WTC11 (cell line): ENCODE results near the gene ALK. TPM values are rescaled to one million over a fixed set of nuclear protein-coding genes. Genes with fewer than 3 reads are reported as not detected.

ENCODE experiments used
- ATAC-seq: fragments of 200-7000 bp; cut with Tn5 transposase; 2 replicates; pipeline ENCODE4 v1.10.0; 2021; ENCODE audit warnings: mild to moderate bottlenecking, moderate library complexity
- CTCF ChIA-PET: fragments of 300-600 bp; sonication (Branson Sonifier 250); formaldehyde crosslinking; loops from one replicate; lab custom pipeline; 2021; ENCODE audit warnings: antibody characterized with exemption; lab: Charles Lee
- POLR2A ChIA-PET: fragments of 350-600 bp; sonication (Branson Sonifier 250); formaldehyde crosslinking; loops from one replicate; lab custom pipeline; 2021; ENCODE audit warnings: antibody characterized with exemption; lab: Charles Lee
- DNase-seq: peaks from one replicate; pipeline ENCODE4 v3.0.0; 2021; ENCODE audit warnings: low spot score
- H3K27ac Mint-ChIP-seq: 2 replicates; pipeline ENCODE4 v1.8.0; 2021; ENCODE audit warnings: mixed read lengths
- H3K27me3 Mint-ChIP-seq: 2 replicates; pipeline ENCODE4 v1.8.0; 2021; ENCODE audit warnings: low read depth, mild to moderate bottlenecking, moderate library complexity, mixed read lengths
- H3K36me3 Mint-ChIP-seq: 2 replicates; pipeline ENCODE4 v1.8.0; 2021; ENCODE audit warnings: mixed read lengths
- H3K4me1 Mint-ChIP-seq: 2 replicates; pipeline ENCODE4 v1.8.0; 2022; ENCODE audit warnings: mixed read lengths
- H3K4me3 Mint-ChIP-seq: 2 replicates; pipeline ENCODE4 v1.8.0; 2021; ENCODE audit warnings: mild to moderate bottlenecking, moderate library complexity, mixed read lengths
- H3K9me3 Mint-ChIP-seq: 2 replicates; pipeline ENCODE4 v1.8.0; 2021; ENCODE audit warnings: mixed read lengths
- CBFB ChIP-seq: sonication (generic); formaldehyde crosslinking; IDR thresholded peaks from 2 replicates; pipeline ENCODE4 v1.8.1; 2022; ENCODE audit warnings: mild to moderate bottlenecking, low read depth, missing genetic modification reagents
- CDX4 ChIP-seq: fragments of 250-450 bp; sonication (Bioruptor Pico); IDR thresholded peaks from 2 replicates; pipeline ENCODE4 v1.9.0; 2021; ENCODE audit warnings: moderate library complexity, mild to moderate bottlenecking, inconsistent platforms, borderline replicate concordance
- ELF4 ChIP-seq: sonication (generic); formaldehyde crosslinking; IDR thresholded peaks from 2 replicates; pipeline ENCODE4 v1.8.1; 2022; ENCODE audit warnings: low read depth, mild to moderate bottlenecking, moderate library complexity, missing genetic modification reagents
- EMX1 ChIP-seq: fragments of 250-450 bp; sonication (Bioruptor Pico); IDR thresholded peaks from 2 replicates; pipeline ENCODE4 v1.8.0; 2021; ENCODE audit warnings: mild to moderate bottlenecking
- ERG ChIP-seq: fragments of 250-450 bp; sonication (Bioruptor Pico); IDR thresholded peaks from 2 replicates; pipeline ENCODE4 v1.8.0; 2021; ENCODE audit warnings: mild to moderate bottlenecking
- FOXJ3 ChIP-seq: sonication (generic); formaldehyde crosslinking; IDR thresholded peaks from 2 replicates; pipeline ENCODE4 v1.9.0; 2021; ENCODE audit warnings: missing genetic modification reagents, mild to moderate bottlenecking, borderline replicate concordance
- GTF2I ChIP-seq: fragments of 250-450 bp; sonication (Bioruptor Pico); conservative IDR thresholded peaks from 2 replicates; pipeline ENCODE4 v1.4.0; 2021; ENCODE audit warnings: mild to moderate bottlenecking
- NR1H2 ChIP-seq: sonication (generic); formaldehyde crosslinking; IDR thresholded peaks from 2 replicates; pipeline ENCODE4 v1.9.0; 2021; ENCODE audit warnings: mild to moderate bottlenecking, moderate library complexity, missing genetic modification reagents
- PRDM15 ChIP-seq: sonication (generic); formaldehyde crosslinking; IDR thresholded peaks from 2 replicates; pipeline ENCODE4 v1.8.0; 2022; ENCODE audit warnings: missing genetic modification reagents
- TEAD1 ChIP-seq: sonication (generic); formaldehyde crosslinking; IDR thresholded peaks from 2 replicates; pipeline ENCODE4 v1.8.0; 2022; ENCODE audit warnings: mild to moderate bottlenecking, missing genetic modification reagents
- TP53 ChIP-seq: sonication (generic); formaldehyde crosslinking; IDR thresholded peaks from 2 replicates; pipeline ENCODE4 v1.8.1; 2023; ENCODE audit warnings: mild to moderate bottlenecking, missing genetic modification reagents
- ZBTB43 ChIP-seq: sonication (generic); formaldehyde crosslinking; IDR thresholded peaks from 2 replicates; pipeline ENCODE4 v1.8.1; 2023; ENCODE audit warnings: mild to moderate bottlenecking, missing genetic modification reagents
- ZNF232 ChIP-seq: sonication (generic); formaldehyde crosslinking; IDR thresholded peaks from 2 replicates; pipeline ENCODE4 v1.8.0; 2022; ENCODE audit warnings: mild to moderate bottlenecking, missing genetic modification reagents
- ZNF423 ChIP-seq: fragments of 250-450 bp; sonication (Bioruptor Pico); IDR thresholded peaks from 2 replicates; pipeline ENCODE4 v2.1.2; 2022; ENCODE audit warnings: mild to moderate bottlenecking, moderate library complexity
- total RNA-seq: library from RNA; stranded (reverse); gene quantifications from 3 replicates; pipeline ENCODE4 v1.2.3, GENCODE V29; 2021
- TF ChIP-seq, protein P1 (sequence below): sonication (generic); formaldehyde crosslinking; IDR thresholded peaks from 2 replicates; pipeline ENCODE4 v1.8.0; 2023; ENCODE audit warnings: missing genetic modification reagents, mild to moderate bottlenecking, borderline replicate concordance
- TF ChIP-seq, protein P2 (sequence below): fragments of 250-450 bp; sonication (Bioruptor Pico); conservative IDR thresholded peaks from 2 replicates; pipeline ENCODE4 v1.9.0; 2021; ENCODE audit warnings: mild to moderate bottlenecking
- TF ChIP-seq, protein P3 (sequence below): fragments of 200-600 bp; IDR thresholded peaks from 2 replicates; pipeline ENCODE4 v1.8.0; 2022; ENCODE audit warnings: antibody characterized with exemption

ALK gene
- total RNA-seq, 1 experiment from 2014 or later: not detected

DNA sequence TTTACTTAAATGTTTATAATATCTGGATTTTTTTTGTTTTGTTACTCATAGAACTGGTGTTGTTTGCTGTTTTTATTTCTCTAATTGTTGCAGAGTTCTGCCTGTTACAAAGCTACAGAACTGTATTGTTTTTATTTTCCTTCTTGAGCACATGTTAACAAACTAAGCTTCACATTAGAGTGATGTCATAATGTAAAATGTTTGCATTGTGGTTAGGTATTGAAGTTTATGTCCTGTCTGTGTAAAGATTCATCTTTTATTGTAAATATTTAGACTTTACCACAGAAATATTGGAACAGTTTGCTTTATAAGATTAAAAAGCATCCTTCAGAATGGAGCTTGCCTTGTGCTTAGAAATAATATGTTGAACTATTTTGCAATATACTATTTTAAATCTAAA, 738.5 kb downstream of the ALK start:
- POLR2A ChIA-PET: no interaction called here
- peaks cover 5% of the 10 kb centered on the region for H3K36me3 Mint-ChIP-seq
- TF ChIP-seq EMX1 (no peak), CBFB (no peak), FOXJ3 (no peak)
- H3K27me3 Mint-ChIP-seq: peaks cover 19% of the 10 kb centered on the region
- no peak overlapping the region for H3K27ac Mint-ChIP-seq
- H3K4me3 Mint-ChIP-seq: no peak overlapping the region
- H3K9me3 Mint-ChIP-seq: peaks cover 7% of the 10 kb centered on the region
- no peaks in the 10 kb centered on the region for H3K4me1 Mint-ChIP-seq
- DNase-seq (no peak), ATAC-seq (no peak)
- CTCF ChIA-PET: interaction anchor here (0.6 kb wide), 2 partner anchors 41 to 616 kb away, joined by 3 to 4 read pairs; no protein-coding TSS in a partner anchor

- no peak for DNase-seq
- Mint-ChIP-seq H3K4me1 (no peaks in the 10 kb centered on the region), H3K27ac (no peak overlapping the region), H3K27me3 (peaks cover 22% of the 10 kb centered on the region), H3K9me3 (peaks cover 1% of the 10 kb centered on the region), H3K4me3 (no peak overlapping the region), H3K36me3 (no peaks in the 10 kb centered on the region)
- ATAC-seq: no peak
- CTCF ChIA-PET: interaction anchor here (0.6 kb wide), 2 partner anchors 41 to 616 kb away, joined by 3 to 4 read pairs; no protein-coding TSS in a partner anchor
- POLR2A ChIA-PET: no interaction called here
- TF ChIP-seq ELF4 (no peak), ZNF423 (CRISPR knock-in tag) (no peak), GTF2I (CRISPR knock-in tag) (no peak), FOXJ3 (no peak), CBFB (no peak)
- TF ChIP-seq, protein P1, sequence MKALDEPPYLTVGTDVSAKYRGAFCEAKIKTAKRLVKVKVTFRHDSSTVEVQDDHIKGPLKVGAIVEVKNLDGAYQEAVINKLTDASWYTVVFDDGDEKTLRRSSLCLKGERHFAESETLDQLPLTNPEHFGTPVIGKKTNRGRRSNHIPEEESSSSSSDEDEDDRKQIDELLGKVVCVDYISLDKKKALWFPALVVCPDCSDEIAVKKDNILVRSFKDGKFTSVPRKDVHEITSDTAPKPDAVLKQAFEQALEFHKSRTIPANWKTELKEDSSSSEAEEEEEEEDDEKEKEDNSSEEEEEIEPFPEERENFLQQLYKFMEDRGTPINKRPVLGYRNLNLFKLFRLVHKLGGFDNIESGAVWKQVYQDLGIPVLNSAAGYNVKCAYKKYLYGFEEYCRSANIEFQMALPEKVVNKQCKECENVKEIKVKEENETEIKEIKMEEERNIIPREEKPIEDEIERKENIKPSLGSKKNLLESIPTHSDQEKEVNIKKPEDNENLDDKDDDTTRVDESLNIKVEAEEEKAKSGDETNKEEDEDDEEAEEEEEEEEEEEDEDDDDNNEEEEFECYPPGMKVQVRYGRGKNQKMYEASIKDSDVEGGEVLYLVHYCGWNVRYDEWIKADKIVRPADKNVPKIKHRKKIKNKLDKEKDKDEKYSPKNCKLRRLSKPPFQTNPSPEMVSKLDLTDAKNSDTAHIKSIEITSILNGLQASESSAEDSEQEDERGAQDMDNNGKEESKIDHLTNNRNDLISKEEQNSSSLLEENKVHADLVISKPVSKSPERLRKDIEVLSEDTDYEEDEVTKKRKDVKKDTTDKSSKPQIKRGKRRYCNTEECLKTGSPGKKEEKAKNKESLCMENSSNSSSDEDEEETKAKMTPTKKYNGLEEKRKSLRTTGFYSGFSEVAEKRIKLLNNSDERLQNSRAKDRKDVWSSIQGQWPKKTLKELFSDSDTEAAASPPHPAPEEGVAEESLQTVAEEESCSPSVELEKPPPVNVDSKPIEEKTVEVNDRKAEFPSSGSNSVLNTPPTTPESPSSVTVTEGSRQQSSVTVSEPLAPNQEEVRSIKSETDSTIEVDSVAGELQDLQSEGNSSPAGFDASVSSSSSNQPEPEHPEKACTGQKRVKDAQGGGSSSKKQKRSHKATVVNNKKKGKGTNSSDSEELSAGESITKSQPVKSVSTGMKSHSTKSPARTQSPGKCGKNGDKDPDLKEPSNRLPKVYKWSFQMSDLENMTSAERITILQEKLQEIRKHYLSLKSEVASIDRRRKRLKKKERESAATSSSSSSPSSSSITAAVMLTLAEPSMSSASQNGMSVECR: no peak
Observed at GRCh38 chr2:29182334-29182733, 739.1 kb downstream of the ALK start.

DNA sequence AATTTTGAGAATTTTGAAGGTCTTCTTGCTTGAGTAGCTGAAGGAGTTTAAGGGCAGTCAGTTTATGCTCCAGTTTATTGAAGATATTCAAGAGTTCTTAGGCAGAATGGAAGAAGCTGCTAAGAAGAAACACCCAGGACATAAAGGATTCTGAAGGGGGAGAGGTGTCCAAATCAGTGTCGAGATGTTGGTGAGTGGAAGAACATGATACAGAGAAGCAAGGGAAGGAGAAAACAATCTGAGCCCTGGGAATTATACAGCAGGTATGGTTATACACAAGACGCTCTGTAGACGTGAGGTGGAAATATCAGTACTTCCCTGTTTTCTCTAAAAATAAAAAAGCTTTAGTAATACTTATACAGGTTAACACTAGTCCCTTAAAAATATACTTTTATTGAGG, 746.0 kb downstream of the ALK start:
- no peak overlapping the region for H3K27ac Mint-ChIP-seq
- ATAC-seq (no peak), DNase-seq (no peak)
- CTCF ChIA-PET: no interaction called here
- H3K4me3 Mint-ChIP-seq: no peak overlapping the region
- H3K27me3 Mint-ChIP-seq: peaks cover 75% of the 10 kb centered on the region
- H3K9me3 Mint-ChIP-seq: peaks cover 8% of the 10 kb centered on the region; the same call in 1 of the 2 replicates
- no peaks in the 10 kb centered on the region for H3K4me1 Mint-ChIP-seq
- no peaks in the 10 kb centered on the region for H3K36me3 Mint-ChIP-seq
- POLR2A ChIA-PET: no interaction called here
- TF ChIP-seq NR1H2: no peak
- TF ChIP-seq PRDM15 (CRISPR knock-in tag): no peak
- TF ChIP-seq, protein P2, sequence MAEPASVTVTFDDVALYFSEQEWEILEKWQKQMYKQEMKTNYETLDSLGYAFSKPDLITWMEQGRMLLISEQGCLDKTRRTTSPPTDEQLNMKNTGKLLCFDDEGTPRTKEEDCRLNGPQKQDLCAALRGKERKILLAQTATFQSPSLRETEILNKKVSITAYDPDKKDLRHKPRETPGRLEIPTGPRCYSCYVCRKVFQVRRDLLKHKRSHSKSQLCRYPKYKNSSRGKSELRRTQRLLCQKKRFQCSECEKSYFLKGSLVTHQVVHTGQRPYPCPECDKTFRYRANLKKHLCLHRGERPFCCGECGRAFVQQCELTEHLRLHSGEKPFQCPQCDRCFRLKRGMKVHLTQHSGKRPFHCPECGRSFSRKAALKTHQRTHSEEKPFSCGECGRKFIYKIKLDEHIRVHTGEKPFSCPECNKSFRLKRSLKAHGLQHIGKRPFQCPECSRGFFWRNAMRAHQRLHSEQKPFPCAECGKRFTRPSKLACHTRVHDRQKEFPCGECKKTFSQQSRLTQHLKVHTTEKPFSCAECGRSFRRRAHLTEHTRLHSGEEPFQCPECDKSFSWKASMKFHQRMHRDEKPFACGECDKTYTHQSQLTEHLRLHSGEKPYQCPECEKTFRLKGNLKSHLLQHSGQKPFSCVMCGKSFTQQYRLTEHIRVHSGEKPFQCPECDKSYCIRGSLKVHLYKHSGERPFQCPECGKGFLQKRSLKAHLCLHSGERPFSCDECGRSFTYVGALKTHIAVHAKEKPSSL: no peak
- TF ChIP-seq, protein P3, sequence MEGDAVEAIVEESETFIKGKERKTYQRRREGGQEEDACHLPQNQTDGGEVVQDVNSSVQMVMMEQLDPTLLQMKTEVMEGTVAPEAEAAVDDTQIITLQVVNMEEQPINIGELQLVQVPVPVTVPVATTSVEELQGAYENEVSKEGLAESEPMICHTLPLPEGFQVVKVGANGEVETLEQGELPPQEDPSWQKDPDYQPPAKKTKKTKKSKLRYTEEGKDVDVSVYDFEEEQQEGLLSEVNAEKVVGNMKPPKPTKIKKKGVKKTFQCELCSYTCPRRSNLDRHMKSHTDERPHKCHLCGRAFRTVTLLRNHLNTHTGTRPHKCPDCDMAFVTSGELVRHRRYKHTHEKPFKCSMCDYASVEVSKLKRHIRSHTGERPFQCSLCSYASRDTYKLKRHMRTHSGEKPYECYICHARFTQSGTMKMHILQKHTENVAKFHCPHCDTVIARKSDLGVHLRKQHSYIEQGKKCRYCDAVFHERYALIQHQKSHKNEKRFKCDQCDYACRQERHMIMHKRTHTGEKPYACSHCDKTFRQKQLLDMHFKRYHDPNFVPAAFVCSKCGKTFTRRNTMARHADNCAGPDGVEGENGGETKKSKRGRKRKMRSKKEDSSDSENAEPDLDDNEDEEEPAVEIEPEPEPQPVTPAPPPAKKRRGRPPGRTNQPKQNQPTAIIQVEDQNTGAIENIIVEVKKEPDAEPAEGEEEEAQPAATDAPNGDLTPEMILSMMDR: no peak
- TF ChIP-seq TEAD1 (CRISPR knock-in tag): no peak
- TF ChIP-seq TP53 (CRISPR knock-in tag): no peak
- TF ChIP-seq ZNF232: no peak
- no peak for TF ChIP-seq ZBTB43 (CRISPR knock-in tag)
- TF ChIP-seq ERG (CRISPR knock-in tag): no peak
- no peak for TF ChIP-seq CDX4 (CRISPR knock-in tag)
